IMR-90 (cell line): ENCODE measurements around the gene GNAO1. TPM values are rescaled to one million over a fixed set of nuclear protein-coding genes. Genes with fewer than 3 reads are reported as not detected.
A peak's percentile ranks its signal among the peaks of the same experiment; 100 is the strongest.

ENCODE experiments used
- ATAC-seq: fragments of 200-7000 bp; cut with Tn5 transposase; 2 replicates; pipeline ENCODE4 v1.9.1; 2020; ENCODE audit warnings: low read depth, mild to moderate bottlenecking, moderate library complexity
- BruUV-seq: library from RNA; stranded (reverse); fragments of 400-500 nt; replicated peaks from 2 replicates; lab custom pipeline; 2021; lab: Mats Ljungman, UMichigan
- CTCF ChIA-PET: fragments of 300-600 bp; formaldehyde crosslinking; extraction: SDS; loops from one replicate; lab custom pipeline; 2021; ENCODE audit warnings: antibody characterized with exemption; lab: Yijun Ruan, JAX
- POLR2A ChIA-PET: fragments of 300-600 bp; sonication (Branson Sonifier 250); formaldehyde crosslinking; loops from one replicate; lab custom pipeline; 2022; ENCODE audit warnings: antibody characterized with exemption; ENCODE audit not compliant: unreplicated experiment; lab: Charles Lee
- DNase-seq: peaks from one replicate; pipeline ENCODE4 v3.0.0; 2013
- H2AFZ ChIP-seq: replicated peaks from 2 replicates; pipeline ENCODE3; 2013; ENCODE audit warnings: low read length, mild to moderate bottlenecking; ENCODE audit not compliant: poor library complexity
- H2AK5ac ChIP-seq: 2 replicates; pipeline ENCODE4 v1.6.1; 2013; ENCODE audit warnings: low read depth, low read length, inconsistent platforms
- H2AK9ac ChIP-seq: replicated peaks from 2 replicates; pipeline ENCODE3; 2013; ENCODE audit warnings: mild to moderate bottlenecking, low read depth, low read length, moderate library complexity; ENCODE audit not compliant: poor library complexity
- H2BK120ac ChIP-seq: 2 replicates; pipeline ENCODE4 v1.6.1; 2013; ENCODE audit warnings: low read depth, low read length, inconsistent platforms
- H2BK15ac ChIP-seq: 3 replicates; pipeline ENCODE4 v1.6.1; 2013; ENCODE audit warnings: low read depth, low read length, inconsistent platforms
- H2BK20ac ChIP-seq: 2 replicates; pipeline ENCODE4 v1.6.1; 2013; ENCODE audit warnings: low read depth, mild to moderate bottlenecking, inconsistent platforms, low read length, moderate library complexity
- H2BK5ac ChIP-seq: 2 replicates; pipeline ENCODE4 v1.6.1; 2013; ENCODE audit warnings: mild to moderate bottlenecking, low read depth, low read length, inconsistent platforms; ENCODE audit not compliant: poor library complexity, severe bottlenecking
- H3K14ac ChIP-seq: replicated peaks from 2 replicates; pipeline ENCODE4 v1.6.1; 2013; ENCODE audit warnings: low read depth, low read length, inconsistent platforms
- H3K18ac ChIP-seq: 2 replicates; pipeline ENCODE4 v1.6.1; 2013; ENCODE audit warnings: low read depth, low read length, control low read depth
- H3K23ac ChIP-seq: 2 replicates; pipeline ENCODE4 v1.6.1; 2013; ENCODE audit warnings: low read depth, low read length, inconsistent platforms
- H3K27ac ChIP-seq: 2 replicates; pipeline ENCODE4 v1.5.1; 2013; ENCODE audit warnings: mild to moderate bottlenecking, control low read depth, low read length; ENCODE audit not compliant: insufficient read depth
- H3K27me3 ChIP-seq: 2 replicates; pipeline ENCODE4 v1.6.1; 2013; ENCODE audit warnings: low read length; ENCODE audit not compliant: control insufficient read depth, insufficient read depth
- H3K36me3 ChIP-seq: 2 replicates; pipeline ENCODE4 v1.6.1; 2013; ENCODE audit warnings: low read length, mixed read lengths; ENCODE audit not compliant: control insufficient read depth, insufficient read depth
- H3K4ac ChIP-seq: 2 replicates; pipeline ENCODE4 v1.6.1; 2013; ENCODE audit warnings: low read depth, low read length, inconsistent platforms
- H3K4me1 ChIP-seq: 2 replicates; pipeline ENCODE4 v1.6.1; 2013; ENCODE audit warnings: low read length, mixed read lengths; ENCODE audit not compliant: control insufficient read depth, insufficient read depth
- H3K4me2 ChIP-seq: 2 replicates; pipeline ENCODE4 v1.6.1; 2013; ENCODE audit warnings: low read depth, mild to moderate bottlenecking, control low read depth, low read length, moderate library complexity
- H3K4me3 ChIP-seq: 2 replicates; pipeline ENCODE4 v1.5.1; 2013; ENCODE audit warnings: low read depth, mild to moderate bottlenecking, control low read depth, low read length, moderate library complexity; ENCODE audit not compliant: insufficient read depth
- H3K56ac ChIP-seq: 2 replicates; pipeline ENCODE4 v1.6.1; 2013; ENCODE audit warnings: low read length, inconsistent platforms; ENCODE audit not compliant: insufficient read depth; ENCODE audit errors: extremely low read depth
- H3K79me1 ChIP-seq, 2 experiments: 2 replicates each; pipeline ENCODE4 v1.6.1; 2013; ENCODE audit warnings: low read length in 2 of 2, inconsistent platforms in 1 of 2, low read depth in 1 of 2
- H3K9ac ChIP-seq: 2 replicates; pipeline ENCODE4 v1.6.1; 2013; ENCODE audit warnings: low read depth, low read length, control low read depth
- H3K9me1 ChIP-seq: 2 replicates; pipeline ENCODE4 v1.6.1; 2013; ENCODE audit warnings: low read length, inconsistent platforms; ENCODE audit not compliant: insufficient read depth
- H3K9me3 ChIP-seq: 2 replicates; pipeline ENCODE4 v1.6.1; 2013; ENCODE audit warnings: low read length; ENCODE audit not compliant: control insufficient read depth, insufficient read depth
- H4K20me1 ChIP-seq: 2 replicates; pipeline ENCODE4 v1.6.1; 2013; ENCODE audit warnings: low read length, inconsistent platforms; ENCODE audit not compliant: insufficient read depth
- H4K5ac ChIP-seq: 2 replicates; pipeline ENCODE4 v1.6.1; 2013; ENCODE audit warnings: mild to moderate bottlenecking, low read depth, low read length, control low read depth
- H4K8ac ChIP-seq, 2 experiments: 2 replicates each; pipeline ENCODE4 v1.6.1; 2013; ENCODE audit warnings: low read depth in 2 of 2, low read length in 2 of 2, control low read depth in 1 of 2, inconsistent platforms in 1 of 2
- H4K91ac ChIP-seq: 2 replicates; pipeline ENCODE4 v1.6.1; 2013; ENCODE audit warnings: low read depth, low read length, inconsistent platforms; ENCODE audit not compliant: insufficient read depth
- RFX5 ChIP-seq: IDR thresholded peaks from 2 replicates; pipeline ENCODE4 v1.8.0; 2012; ENCODE audit warnings: low read depth, mild to moderate bottlenecking, low read length, moderate library complexity
- SMC3 ChIP-seq: fragments of 150-350 bp; IDR thresholded peaks from 2 replicates; pipeline ENCODE4 v1.6.1; 2016; ENCODE audit warnings: low read depth, mild to moderate bottlenecking, antibody characterized with exemption, low read length, moderate library complexity
- WGBS, 2 experiments: methylation state at CpG; one replicate each; pipeline versions ENCODE4 v1.1.5 to v1.1.7; 2013; ENCODE audit warnings: missing lambda C conversion rate in 2 of 2; ENCODE audit not compliant: insufficient read length in 1 of 2; ENCODE audit errors: extremely low coverage in 2 of 2; 5-methylcytosine and 5-hydroxymethylcytosine counted together
- dilution Hi-C: fragments of 300-500 bp; cut with HindIII; formaldehyde crosslinking; loops from one replicate; pipeline ENCODE4 v1.14.3; 2018; ENCODE audit warnings: low sequenced_read_pairs; ENCODE audit not compliant: unreplicated experiment
- in situ Hi-C: fragments of 300-500 bp; cut with MboI; formaldehyde crosslinking; loops from 3 replicates; pipeline ENCODE4 v1.14.3; 2019; ENCODE audit warnings: low sequenced_read_pairs, inconsistent platforms, mixed read lengths
- intact Hi-C: fragments of 100-400 bp; cut with micrococcal nuclease; formaldehyde crosslinking; loops from 2 replicates; pipeline ENCODE4 v1.10.0; 2022
- polyA plus RNA-seq, 3 experiments: library from polyadenylated mRNA; depleted of rRNA; stranded (reverse); fragments of >200 nt; gene quantifications; 2 replicates each; pipeline ENCODE4 v1.2.3, GENCODE V29; 2012; ENCODE audit warnings: low replicate concordance in 1 of 3
- total RNA-seq: library from RNA; depleted of rRNA; stranded (reverse); fragments of >200 nt; gene quantifications from 2 replicates; pipeline ENCODE4 v1.2.3, GENCODE V29; 2012

GNAO1 gene
- total and polyA plus RNA-seq, 2 of the 4 experiments (the other 2 are of a cell fraction): under 0.01 to 0.07 TPM

- Histone ChIP-seq H4K20me1 (no peaks in the 10 kb centered on the region), H3K56ac (no peak overlapping the region), H4K8ac (no peak overlapping the region), H2BK120ac (no peak overlapping the region), H3K4me2 (no peak overlapping the region), H3K18ac (no peak overlapping the region), H3K27ac (no peak overlapping the region), H3K14ac (no peak overlapping the region), H2AK9ac (no peak overlapping the region), H3K4ac (no peak overlapping the region), H3K27me3 (peaks cover 5% of the 10 kb centered on the region; the same call in 1 of the 2 replicates), H2AK5ac (no peak overlapping the region), H4K91ac (no peak overlapping the region), H2BK15ac (no peak overlapping the region), H3K9me3 (no peaks in the 10 kb centered on the region), H3K36me3 (no peaks in the 10 kb centered on the region), H2BK20ac (no peak overlapping the region), H4K5ac (no peak overlapping the region), H3K9me1 (no peaks in the 10 kb centered on the region; the same call in 1 of the 2 replicates), H3K23ac (no peak overlapping the region), H3K79me1 (no peaks in the 10 kb centered on the region), H3K4me3 (no peak overlapping the region), H3K9ac (no peak overlapping the region), H2AFZ (peak overlapping the region; percentile 32), H3K4me1 (no peaks in the 10 kb centered on the region), H2BK5ac (no peak overlapping the region)
- TF ChIP-seq SMC3: no peak
- no peak for TF ChIP-seq RFX5
- in situ Hi-C loops (no loop called here), dilution Hi-C loops (no loop called here), intact Hi-C loops (no loop called here)
- no TSS peak for BruUV-seq
- WGBS, 2 experiments: 81% methylated on average over 8 of the region's 25 CpGs; no CpG with 5 or more reads in 1 of the 2 experiments
- ATAC-seq (peak; percentile 56), DNase-seq (peak; percentile 37)
- CTCF ChIA-PET: no interaction called here
- POLR2A ChIA-PET: no interaction called here
Observed at GRCh38 chr16:56348168-56349085, 157.1 kb downstream of the GNAO1 start.
